ENCODE measurements around the gene TMEM179.
"Not testable (repeated sequence)": the region's sequence is repeated elsewhere in the genome, so short reads cannot be mapped to it uniquely, and the experiment has no call there.

The TMEM179 gene

GRCh38 chr14:104585966-104586697 lies 18.4 kb downstream of the TMEM179 start:
- no peak for DNase-seq

GRCh38 chr14:104584557-104584956 lies 20.0 kb downstream of the TMEM179 start:
- no peak for DNase-seq

GRCh38 chr14:104583424-104584306 lies 20.9 kb downstream of the TMEM179 start:
- no peak for DNase-seq

GRCh38 chr14:104582662-104583061 lies 21.9 kb downstream of the TMEM179 start:
- DNase-seq = no peak

GRCh38 chr14:104582005-104582404 lies 22.6 kb downstream of the TMEM179 start:
- DNase-seq = no peak

- no peak for DNase-seq
Observed at GRCh38 chr14:104581521-104581920, 23.1 kb downstream of the TMEM179 start.

GRCh38 chr14:104580961-104581360 lies 23.6 kb downstream of the TMEM179 start:
- no peak for DNase-seq

- DNase-seq = not testable (repeated sequence)
Observed at GRCh38 chr14:104579939-104580338, 24.6 kb downstream of the TMEM179 start.

- DNase-seq = no peak
Observed at GRCh38 chr14:104579507-104579906, 25.1 kb downstream of the TMEM179 start, which contains the start of gene C14orf180. Gene C14orf180, plus strand, starts transcription at chr14:104579764. Its CDS starts 6,667 bp downstream, at chr14:104586431.

GRCh38 chr14:104578321-104578720 lies 26.3 kb downstream of the TMEM179 start:
- no peak for DNase-seq

- DNase-seq = no peak
Observed at GRCh38 chr14:104577847-104578301, 26.7 kb downstream of the TMEM179 start.

- no peak for DNase-seq
Observed at GRCh38 chr14:104577426-104577825, 27.1 kb downstream of the TMEM179 start.

- no peak for DNase-seq
Observed at GRCh38 chr14:104576970-104577332, 27.6 kb downstream of the TMEM179 start.

GRCh38 chr14:104576232-104576969 lies 28.2 kb downstream of the TMEM179 start:
- DNase-seq = no peak

- no peak for DNase-seq
Observed at GRCh38 chr14:104574978-104575583, 29.5 kb downstream of the TMEM179 start.

GRCh38 chr14:104574536-104574935 lies 30.0 kb downstream of the TMEM179 start:
- no peak for DNase-seq

GRCh38 chr14:104573930-104574329 lies 30.6 kb downstream of the TMEM179 start:
- DNase-seq = no peak

- DNase-seq = no peak
Observed at GRCh38 chr14:104572668-104573067, 31.9 kb downstream of the TMEM179 start.

- no peak for DNase-seq
Observed at GRCh38 chr14:104572024-104572626, 32.4 kb downstream of the TMEM179 start.

- DNase-seq = no peak
Observed at GRCh38 chr14:104571246-104571645, 33.3 kb downstream of the TMEM179 start.

GRCh38 chr14:104569435-104569834 lies 35.1 kb downstream of the TMEM179 start:
- DNase-seq = no peak

GRCh38 chr14:104568620-104569019 lies 36.0 kb downstream of the TMEM179 start:
- no peak for DNase-seq

GRCh38 chr14:104567957-104568225 lies 36.7 kb downstream of the TMEM179 start:
- no peak for DNase-seq

All from stimulated activated CD4-positive, alpha-beta T cell treated with anti-CD3 and anti-CD28 coated beads, Interleukin-2, amount 100 ng/mL, for 48 hours (primary cell).